GM12878 (cell line): ENCODE data around the gene CXCL12.

Experiments used
- CBX5 ChIP-seq: sonication (generic); IDR thresholded peaks from 2 replicates; pipeline ENCODE4 v1.6.1; 2016; ENCODE audit warnings: low read depth, moderate library complexity, mild to moderate bottlenecking, inconsistent platforms
- ELK1 ChIP-seq: IDR thresholded peaks from 2 replicates; pipeline ENCODE4 v1.6.1; 2012; ENCODE audit warnings: low read depth, low read length, improper control_type of control experiment
- EP300 ChIP-seq, 2 experiments: fragments of 150-350 bp in 1 of 2; IDR thresholded peaks; 2 replicates each; pipeline ENCODE4 v1.6.1; 2011 to 2012; ENCODE audit warnings: low read depth in 2 of 2, low read length in 2 of 2, borderline replicate concordance in 1 of 2, improper control_type of control experiment in 1 of 2, inconsistent platforms in 1 of 2; ENCODE audit not compliant: control insufficient read depth in 1 of 2
- EZH2 ChIP-seq: IDR thresholded peaks from 2 replicates; pipeline ENCODE4 v1.6.1; 2012; ENCODE audit warnings: low read depth, mild to moderate bottlenecking, control low read depth, inconsistent platforms, low read length, borderline replicate concordance; ENCODE audit not compliant: control insufficient read depth
- HDAC2 ChIP-seq: fragments of 200-600 bp; sonication (generic); IDR thresholded peaks from 2 replicates; pipeline ENCODE4 v1.6.1; 2017
- MEF2B ChIP-seq: fragments of 450-650 bp; IDR thresholded peaks from 2 replicates; pipeline ENCODE4 v1.6.1; 2018; ENCODE audit warnings: mild to moderate bottlenecking, moderate library complexity; ENCODE audit not compliant: partially characterized antibody, poor library complexity, severe bottlenecking
- PAX5 ChIP-seq: IDR thresholded peaks from 2 replicates; pipeline ENCODE4 v1.6.1; 2011; ENCODE audit warnings: low read depth, low read length, borderline replicate concordance
- PKNOX1 ChIP-seq: fragments of 450-650 bp; IDR thresholded peaks from 2 replicates; pipeline ENCODE4 v1.6.1; 2016; ENCODE audit warnings: mild to moderate bottlenecking
- POLR2AphosphoS5 ChIP-seq: IDR thresholded peaks from 2 replicates; pipeline ENCODE4 v1.6.1; 2011; ENCODE audit warnings: mild to moderate bottlenecking, low read length, inconsistent platforms
- SIN3A ChIP-seq: IDR thresholded peaks from 2 replicates; pipeline ENCODE4 v1.6.1; 2012; ENCODE audit warnings: low read depth, low read length, improper control_type of control experiment
- TF ChIP-seq, protein P1 (sequence below), 3 experiments: IDR thresholded peaks in 2 of 3; conservative IDR thresholded peaks in 1 of 3; 2 replicates each; pipeline ENCODE4 v1.5.1; 2011; ENCODE audit warnings: low read depth in 3 of 3, low read length in 3 of 3, mild to moderate bottlenecking in 3 of 3, control low read depth in 2 of 3, moderate library complexity in 2 of 3, inconsistent platforms in 1 of 3, mixed read lengths in 1 of 3; ENCODE audit not compliant: control insufficient read depth in 2 of 3, insufficient read depth in 1 of 3; ENCODE audit errors: extremely low read depth in 1 of 3

DNA sequence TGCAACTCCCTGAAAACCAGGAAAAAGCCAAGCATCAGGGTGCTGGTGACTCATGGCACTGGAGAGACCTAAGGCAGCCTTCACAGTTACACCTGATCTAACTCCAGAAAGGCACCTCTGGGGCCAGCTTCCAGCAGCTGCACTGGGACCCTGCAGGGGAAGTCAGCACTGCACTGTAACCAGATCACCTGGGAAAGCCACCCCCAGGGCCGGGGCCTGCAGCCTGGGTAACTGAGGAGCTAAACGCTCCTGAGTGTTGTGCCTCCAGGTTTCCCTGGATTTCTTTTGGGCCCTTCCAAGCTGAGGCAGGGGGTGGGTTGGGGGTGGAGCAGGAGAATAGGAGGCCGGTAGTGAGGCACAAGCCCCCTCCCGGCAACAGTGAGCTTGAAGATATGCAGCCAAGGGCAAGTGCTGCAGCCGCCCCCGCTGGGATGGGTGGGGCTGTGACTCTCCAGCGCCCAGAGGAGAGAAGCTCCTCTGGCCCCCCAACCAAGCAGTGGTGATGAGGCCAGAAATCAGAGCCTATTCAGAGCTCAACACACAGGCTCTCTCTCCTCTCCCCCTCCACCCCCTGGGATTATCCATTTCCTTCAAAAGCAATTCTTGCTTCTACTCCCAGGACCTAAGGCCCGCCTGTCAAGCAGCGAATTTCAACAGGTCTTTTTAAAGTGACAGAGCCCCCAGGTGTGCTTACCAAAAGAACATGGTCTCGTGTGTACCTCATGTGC, 2.6 kb downstream of the CXCL12 start:
- TF ChIP-seq HDAC2 (no peak), EZH2 (no peak), PAX5 (no peak), EP300 (IDR thresholded peaks at IDR 0.05; ENCODE audit: borderline replicate concordance in 1 of 2, control insufficient read depth in 1 of 2, low read depth in 2 of 2, low read length in 2 of 2) (no peak), SIN3A (no peak), POLR2AphosphoS5 (no peak), PKNOX1 (no peak), ELK1 (no peak), MEF2B (no peak), CBX5 (no peak)
- TF ChIP-seq, protein P1, sequence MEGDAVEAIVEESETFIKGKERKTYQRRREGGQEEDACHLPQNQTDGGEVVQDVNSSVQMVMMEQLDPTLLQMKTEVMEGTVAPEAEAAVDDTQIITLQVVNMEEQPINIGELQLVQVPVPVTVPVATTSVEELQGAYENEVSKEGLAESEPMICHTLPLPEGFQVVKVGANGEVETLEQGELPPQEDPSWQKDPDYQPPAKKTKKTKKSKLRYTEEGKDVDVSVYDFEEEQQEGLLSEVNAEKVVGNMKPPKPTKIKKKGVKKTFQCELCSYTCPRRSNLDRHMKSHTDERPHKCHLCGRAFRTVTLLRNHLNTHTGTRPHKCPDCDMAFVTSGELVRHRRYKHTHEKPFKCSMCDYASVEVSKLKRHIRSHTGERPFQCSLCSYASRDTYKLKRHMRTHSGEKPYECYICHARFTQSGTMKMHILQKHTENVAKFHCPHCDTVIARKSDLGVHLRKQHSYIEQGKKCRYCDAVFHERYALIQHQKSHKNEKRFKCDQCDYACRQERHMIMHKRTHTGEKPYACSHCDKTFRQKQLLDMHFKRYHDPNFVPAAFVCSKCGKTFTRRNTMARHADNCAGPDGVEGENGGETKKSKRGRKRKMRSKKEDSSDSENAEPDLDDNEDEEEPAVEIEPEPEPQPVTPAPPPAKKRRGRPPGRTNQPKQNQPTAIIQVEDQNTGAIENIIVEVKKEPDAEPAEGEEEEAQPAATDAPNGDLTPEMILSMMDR (IDR thresholded peaks at IDR 0.05 in 2 of 3, conservative IDR thresholded peaks at IDR 0.05 in 1 of 3; ENCODE audit: control insufficient read depth in 2 of 3, extremely low read depth in 1 of 3, insufficient read depth in 1 of 3, low read depth in 3 of 3, low read length in 3 of 3): no peak
